Ectodermal cell (in vitro differentiated cells): ENCODE results near the gene IL10RA. TPM values are rescaled to one million over a fixed set of nuclear protein-coding genes. Genes with fewer than 3 reads are reported as not detected.

ENCODE experiments used
- H3K27ac ChIP-seq: 2 replicates; pipeline ENCODE4 v1.7.0; 2013; ENCODE audit warnings: mild to moderate bottlenecking, low read depth, low read length; ENCODE audit not compliant: insufficient read depth, poor library complexity, severe bottlenecking
- H3K27me3 ChIP-seq: 2 replicates; pipeline ENCODE4 v1.7.0; 2013; ENCODE audit warnings: mild to moderate bottlenecking, low read length; ENCODE audit not compliant: insufficient read depth, control insufficient read depth, poor library complexity, severe bottlenecking
- H3K36me3 ChIP-seq: one replicate; pipeline ENCODE4 v1.7.0; 2013; ENCODE audit warnings: low read length; ENCODE audit not compliant: control insufficient read depth, insufficient read depth
- H3K4me1 ChIP-seq: one replicate; pipeline ENCODE4 v1.7.0; 2013; ENCODE audit warnings: low read length; ENCODE audit not compliant: control insufficient read depth, insufficient read depth
- H3K4me3 ChIP-seq: 2 replicates; pipeline ENCODE4 v1.7.0; 2013; ENCODE audit warnings: low read depth, low read length, control low read depth; ENCODE audit not compliant: insufficient read depth
- H3K9me3 ChIP-seq: 2 replicates; pipeline ENCODE4 v1.7.0; 2013; ENCODE audit warnings: mild to moderate bottlenecking, low read length, moderate library complexity; ENCODE audit not compliant: control insufficient read depth
- WGBS, 2 experiments: methylation state at CpG; one replicate each; pipeline ENCODE4 v1.1.7; 2013; ENCODE audit warnings: missing lambda C conversion rate in 2 of 2; 5-methylcytosine and 5-hydroxymethylcytosine counted together
- polyA plus RNA-seq, 4 experiments: library from polyadenylated mRNA; stranded (reverse); fragments of 50-300 nt; gene quantifications; one replicate each; pipeline ENCODE4 v1.2.3, GENCODE V29; 2013

The IL10RA gene
- polyA plus RNA-seq (2013, experiment 1 of 4) = not detected
- 0.04 TPM for polyA plus RNA-seq (2013, experiment 2 of 4)
- polyA plus RNA-seq (2013, experiment 3 of 4) = 0.21 TPM
- not detected for polyA plus RNA-seq (2013, experiment 4 of 4)

- Histone ChIP-seq H3K9me3 (no peaks in the 10 kb centered on the region), H3K27me3 (peaks cover 50% of the 10 kb centered on the region), H3K4me3 (peak within 1 kb of the TSS; percentile 43), H3K36me3 (no peaks in the 10 kb centered on the region), H3K27ac (no peak within 1 kb of the TSS), H3K4me1 (peaks cover 3% of the 10 kb centered on the region)
- WGBS, 2 experiments = 5% methylated on average over 70 to 71 of the region's 71 CpGs
Measured at GRCh38 chr11:117985953-117986887, at the start of gene IL10RA. Gene IL10RA (plus strand): TSS chr11:117986394. CDS start chr11:117986468, 74 bp downstream.

- Histone ChIP-seq H3K27me3 (no peaks in the 10 kb centered on the region), H3K4me1 (peaks cover 6% of the 10 kb centered on the region), H3K36me3 (no peaks in the 10 kb centered on the region), H3K9me3 (no peaks in the 10 kb centered on the region), H3K27ac (no peak overlapping the region), H3K4me3 (no peak overlapping the region)
- WGBS, 2 experiments = 92 to 94% methylated on average over 3 to 6 of the region's 6 CpGs
Measured at GRCh38 chr11:117936973-117937372, 49.2 kb upstream of the IL10RA start.

- Histone ChIP-seq H3K4me1 (no peaks in the 10 kb centered on the region), H3K4me3 (no peak overlapping the region), H3K27ac (no peak overlapping the region), H3K27me3 (no peaks in the 10 kb centered on the region), H3K36me3 (no peaks in the 10 kb centered on the region), H3K9me3 (no peaks in the 10 kb centered on the region)
- 90 to 96% methylated on average over 8 of the region's 8 CpGs for WGBS, 2 experiments
Measured at GRCh38 chr11:117940736-117941135, 45.5 kb upstream of the IL10RA start.

GRCh38 chr11:117941163-117941707 lies 45.0 kb upstream of the IL10RA start:
- Histone ChIP-seq H3K9me3 (no peaks in the 10 kb centered on the region), H3K36me3 (no peaks in the 10 kb centered on the region), H3K4me1 (no peaks in the 10 kb centered on the region), H3K27me3 (no peaks in the 10 kb centered on the region), H3K4me3 (no peak overlapping the region), H3K27ac (no peak overlapping the region)
- WGBS, 2 experiments = 89 to 91% methylated on average over 4 of the region's 4 CpGs

- 82 to 92% methylated on average over 6 of the region's 6 CpGs for WGBS, 2 experiments
Measured at GRCh38 chr11:117941976-117942654, 44.1 kb upstream of the IL10RA start.

GRCh38 chr11:117944554-117944953 lies 41.6 kb upstream of the IL10RA start:
- WGBS, 2 experiments = 93% methylated on average over 5 of the region's 5 CpGs
- no peaks in the 10 kb centered on the region for H3K4me1 ChIP-seq
- no peaks in the 10 kb centered on the region for H3K27me3 ChIP-seq
- H3K4me3 ChIP-seq = no peak overlapping the region
- no peak overlapping the region for H3K27ac ChIP-seq
- H3K9me3 ChIP-seq = no peaks in the 10 kb centered on the region
- no peaks in the 10 kb centered on the region for H3K36me3 ChIP-seq

More at GRCh38 chr11:117941976-117942654, 44.1 kb upstream of the IL10RA start:
- Histone ChIP-seq H3K4me1 (no peaks in the 10 kb centered on the region), H3K36me3 (no peaks in the 10 kb centered on the region), H3K27ac (no peak overlapping the region), H3K4me3 (no peak overlapping the region), H3K9me3 (no peaks in the 10 kb centered on the region), H3K27me3 (no peaks in the 10 kb centered on the region)

- WGBS, 2 experiments = 66 to 81% methylated on average over 6 to 7 of the region's 7 CpGs
- no peaks in the 10 kb centered on the region for H3K4me1 ChIP-seq
- H3K27ac ChIP-seq = no peak overlapping the region
- H3K36me3 ChIP-seq = no peaks in the 10 kb centered on the region
- H3K4me3 ChIP-seq = no peak overlapping the region
- H3K27me3 ChIP-seq = no peaks in the 10 kb centered on the region
- no peaks in the 10 kb centered on the region for H3K9me3 ChIP-seq
Measured at GRCh38 chr11:117945047-117945810, 41.0 kb upstream of the IL10RA start.

- Histone ChIP-seq H3K4me3 (no peak overlapping the region), H3K9me3 (no peaks in the 10 kb centered on the region), H3K4me1 (no peaks in the 10 kb centered on the region), H3K27ac (no peak overlapping the region), H3K27me3 (no peaks in the 10 kb centered on the region), H3K36me3 (no peaks in the 10 kb centered on the region)
- WGBS, 2 experiments = 85 to 87% methylated on average over 5 of the region's 5 CpGs
Measured at GRCh38 chr11:117946156-117946841, 39.9 kb upstream of the IL10RA start.

- H3K9me3 ChIP-seq = no peaks in the 10 kb centered on the region
- H3K4me3 ChIP-seq = no peak overlapping the region
- 54 to 56% methylated on average over 7 of the region's 7 CpGs for WGBS, 2 experiments
- no peaks in the 10 kb centered on the region for H3K4me1 ChIP-seq
- no peak overlapping the region for H3K27ac ChIP-seq
- no peaks in the 10 kb centered on the region for H3K36me3 ChIP-seq
- no peaks in the 10 kb centered on the region for H3K27me3 ChIP-seq
Measured at GRCh38 chr11:117946842-117947526, 39.2 kb upstream of the IL10RA start.
